HCT116 (cell line): Measurements from ENCODE around the gene LRRIQ4. TPM values are rescaled to one million over a fixed set of nuclear protein-coding genes. Genes with fewer than 3 reads are reported as not detected.

Experiments used
- ELF1 ChIP-seq: IDR thresholded peaks from 2 replicates; pipeline ENCODE4 v1.6.1; 2012; ENCODE audit warnings: low read depth, borderline replicate concordance
- EZH2phosphoT487 ChIP-seq: fragments of 200-600 bp; IDR thresholded peaks from 2 replicates; pipeline ENCODE4 v1.6.1; 2018; ENCODE audit warnings: antibody characterized with exemption, borderline replicate concordance
- POLR2A ChIP-seq: IDR thresholded peaks from 2 replicates; pipeline ENCODE4 v1.7.0; 2011; ENCODE audit warnings: borderline replicate concordance; ENCODE audit not compliant: insufficient read depth, insufficient read length; ENCODE audit errors: extremely low read depth
- RAD21 ChIP-seq: IDR thresholded peaks from 2 replicates; pipeline ENCODE4 v1.6.1; 2012; ENCODE audit warnings: low read depth, mild to moderate bottlenecking
- REST ChIP-seq: IDR thresholded peaks from 2 replicates; pipeline ENCODE4 v1.6.1; 2012; ENCODE audit warnings: low read depth
- SRF ChIP-seq: IDR thresholded peaks from 2 replicates; pipeline ENCODE4 v1.6.1; 2012; ENCODE audit warnings: low read depth
- ZBTB33 ChIP-seq: IDR thresholded peaks from 2 replicates; pipeline ENCODE4 v1.6.1; 2011; ENCODE audit warnings: mild to moderate bottlenecking, low read length, moderate library complexity; ENCODE audit not compliant: insufficient replicate concordance; ENCODE audit errors: extremely low read depth
- total RNA-seq: library from RNA; stranded (reverse); gene quantifications from one replicate; pipeline ENCODE4 v1.2.1, GENCODE V29; 2021; ENCODE audit not compliant: unreplicated experiment
- TF ChIP-seq, protein P1 (sequence below): IDR thresholded peaks from 2 replicates; pipeline ENCODE4 v1.6.1; 2012

The LRRIQ4 gene
- total RNA-seq, 1 experiment from 2014 or later: not detected

- TF ChIP-seq REST (no peak), SRF (no peak), POLR2A (no peak), ZBTB33 (no peak), RAD21 (no peak), ELF1 (no peak), EZH2phosphoT487 (no peak)
- TF ChIP-seq, protein P1, sequence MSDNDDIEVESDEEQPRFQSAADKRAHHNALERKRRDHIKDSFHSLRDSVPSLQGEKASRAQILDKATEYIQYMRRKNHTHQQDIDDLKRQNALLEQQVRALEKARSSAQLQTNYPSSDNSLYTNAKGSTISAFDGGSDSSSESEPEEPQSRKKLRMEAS: no peak
- TF ChIP-seq, all 23 proteins: peak for 0
Observed at GRCh38 chr3:169880576-169881250, 68.0 kb downstream of the LRRIQ4 start (continued).
